Choroid plexus epithelial cell (primary cell): Measurements from ENCODE around the gene ANKRD16.
"Not testable (repeated sequence)": the region's sequence is repeated elsewhere in the genome, so short reads cannot be mapped to it uniquely, and the experiment has no call there.

Source experiments
- DNase-seq: peaks from one replicate; pipeline ENCODE4 v3.0.0-alpha.2; 2010; ENCODE audit warnings: low read depth
- H3K4me3 ChIP-seq: 2 replicates; pipeline ENCODE4 v1.5.1; 2011; ENCODE audit warnings: low read depth, mild to moderate bottlenecking, control low read depth, low read length, moderate library complexity
- TF ChIP-seq, protein P1 (sequence below): conservative IDR thresholded peaks from 2 replicates; pipeline ENCODE4 v1.5.1; 2011; ENCODE audit warnings: low read depth, mild to moderate bottlenecking, control low read depth, inconsistent platforms, low read length, moderate library complexity

Gene ANKRD16

DNA sequence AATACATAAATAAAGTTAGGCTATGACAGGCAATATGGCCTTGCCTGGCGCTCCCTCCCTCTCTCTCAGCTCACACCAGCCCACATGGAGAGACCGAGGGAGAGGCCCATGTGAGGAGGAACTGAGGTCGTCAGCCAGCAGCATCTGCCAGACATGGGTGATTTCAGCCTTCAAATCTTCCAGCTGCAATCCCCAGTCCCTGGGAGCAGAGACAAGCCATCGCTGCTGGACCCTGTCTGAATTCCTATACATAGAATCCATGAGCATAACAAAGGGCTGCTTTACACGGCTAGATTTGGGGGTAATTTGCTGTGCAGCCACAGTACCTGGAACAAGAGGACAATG is 35.6 kb downstream of the ANKRD16 start:
- H3K4me3 ChIP-seq = no peak overlapping the region
- TF ChIP-seq, protein P1, sequence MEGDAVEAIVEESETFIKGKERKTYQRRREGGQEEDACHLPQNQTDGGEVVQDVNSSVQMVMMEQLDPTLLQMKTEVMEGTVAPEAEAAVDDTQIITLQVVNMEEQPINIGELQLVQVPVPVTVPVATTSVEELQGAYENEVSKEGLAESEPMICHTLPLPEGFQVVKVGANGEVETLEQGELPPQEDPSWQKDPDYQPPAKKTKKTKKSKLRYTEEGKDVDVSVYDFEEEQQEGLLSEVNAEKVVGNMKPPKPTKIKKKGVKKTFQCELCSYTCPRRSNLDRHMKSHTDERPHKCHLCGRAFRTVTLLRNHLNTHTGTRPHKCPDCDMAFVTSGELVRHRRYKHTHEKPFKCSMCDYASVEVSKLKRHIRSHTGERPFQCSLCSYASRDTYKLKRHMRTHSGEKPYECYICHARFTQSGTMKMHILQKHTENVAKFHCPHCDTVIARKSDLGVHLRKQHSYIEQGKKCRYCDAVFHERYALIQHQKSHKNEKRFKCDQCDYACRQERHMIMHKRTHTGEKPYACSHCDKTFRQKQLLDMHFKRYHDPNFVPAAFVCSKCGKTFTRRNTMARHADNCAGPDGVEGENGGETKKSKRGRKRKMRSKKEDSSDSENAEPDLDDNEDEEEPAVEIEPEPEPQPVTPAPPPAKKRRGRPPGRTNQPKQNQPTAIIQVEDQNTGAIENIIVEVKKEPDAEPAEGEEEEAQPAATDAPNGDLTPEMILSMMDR = no peak
- DNase-seq = no peak

DNA sequence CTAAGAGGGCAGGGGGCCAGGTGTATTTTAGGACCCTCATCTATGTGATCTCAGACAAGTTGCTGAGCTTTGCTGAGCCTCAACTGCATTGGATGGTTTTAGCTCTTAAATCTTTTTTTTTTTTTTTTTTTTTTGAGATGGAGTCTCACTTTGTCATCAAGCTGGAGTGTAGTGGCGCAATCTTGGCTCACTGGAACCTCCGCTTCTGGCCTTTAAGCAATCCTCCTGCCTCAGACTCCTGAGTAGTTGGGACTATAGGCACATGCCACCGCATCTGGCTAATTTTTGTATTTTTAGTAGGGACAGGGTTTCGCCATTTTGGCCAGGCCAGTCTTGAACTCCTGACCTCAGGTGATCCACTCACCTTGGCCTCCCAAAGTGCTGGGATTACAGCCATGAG is 43.0 kb downstream of the ANKRD16 start:
- not testable (repeated sequence) for DNase-seq

DNA sequence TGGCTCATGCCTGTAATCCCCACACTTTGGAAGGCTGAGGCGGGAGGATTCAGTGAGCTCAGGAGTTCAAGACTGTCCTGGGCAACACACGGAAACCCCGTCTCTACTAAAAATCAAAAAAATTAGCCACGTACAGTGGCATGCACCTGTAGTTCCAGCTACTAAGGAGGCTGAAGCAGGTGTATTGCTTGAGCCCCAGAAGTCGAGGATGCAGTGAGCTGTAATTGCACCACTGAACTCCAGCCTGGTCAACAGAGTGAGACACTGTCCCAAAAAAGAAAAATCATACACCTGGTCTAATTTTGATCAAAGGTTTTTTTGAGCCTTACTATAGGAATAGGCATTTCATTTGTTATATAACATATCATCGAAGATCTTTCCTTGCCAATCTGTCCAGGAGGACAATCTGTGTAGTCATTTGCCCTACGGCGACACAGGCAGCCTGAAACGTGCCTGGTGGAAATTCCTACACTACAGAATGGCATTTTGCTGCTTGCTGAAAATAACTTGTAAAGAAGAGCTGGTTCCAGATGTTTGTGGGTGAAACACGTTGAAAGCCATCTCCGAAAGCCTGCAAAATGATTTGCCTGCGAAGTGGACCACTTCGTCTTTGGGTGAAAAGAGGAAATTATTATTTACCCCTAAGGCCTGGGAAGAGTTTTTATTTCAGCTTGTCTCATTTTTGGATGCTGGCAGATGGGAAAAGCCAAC is 45.2 kb downstream of the ANKRD16 start:
- no peak overlapping the region for H3K4me3 ChIP-seq
- no peak for DNase-seq
- TF ChIP-seq, protein P1 = no peak

More for the DNA sequence above, 43.0 kb downstream of the ANKRD16 start:
- H3K4me3 ChIP-seq = not testable (repeated sequence)

DNA sequence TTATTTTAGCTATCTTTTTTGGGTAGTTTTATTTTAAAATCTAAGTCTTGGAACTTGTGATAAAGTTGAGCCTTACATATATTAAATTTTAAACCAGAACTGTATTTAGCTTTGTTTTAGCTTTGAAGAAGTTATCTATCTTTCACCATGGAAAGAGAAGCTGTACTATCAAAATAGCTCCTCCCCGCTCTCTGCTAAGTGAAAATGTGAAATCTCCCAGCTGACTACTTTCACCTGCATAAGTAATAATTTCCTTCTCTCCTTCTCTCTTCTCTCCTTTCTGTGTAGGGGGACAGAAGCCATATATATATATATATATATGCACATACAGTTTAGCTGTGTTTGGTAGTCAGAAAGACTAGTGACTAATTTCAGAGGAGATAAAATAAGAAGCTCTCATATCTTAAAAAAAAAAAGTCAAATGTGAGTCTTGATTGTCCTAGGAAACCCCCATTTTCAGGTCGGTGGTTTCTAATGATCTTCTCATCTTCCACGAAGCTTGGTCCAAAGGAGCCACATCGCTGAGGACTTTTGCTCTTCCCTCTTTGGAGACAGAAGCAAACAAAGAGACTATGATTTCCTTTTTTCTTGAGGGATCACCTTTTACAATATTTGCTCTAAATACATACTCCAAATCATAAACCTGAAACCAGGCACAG is 45.9 kb downstream of the ANKRD16 start:
- DNase-seq = no peak
- H3K4me3 ChIP-seq = no peak overlapping the region
- TF ChIP-seq, protein P1 = no peak

DNA sequence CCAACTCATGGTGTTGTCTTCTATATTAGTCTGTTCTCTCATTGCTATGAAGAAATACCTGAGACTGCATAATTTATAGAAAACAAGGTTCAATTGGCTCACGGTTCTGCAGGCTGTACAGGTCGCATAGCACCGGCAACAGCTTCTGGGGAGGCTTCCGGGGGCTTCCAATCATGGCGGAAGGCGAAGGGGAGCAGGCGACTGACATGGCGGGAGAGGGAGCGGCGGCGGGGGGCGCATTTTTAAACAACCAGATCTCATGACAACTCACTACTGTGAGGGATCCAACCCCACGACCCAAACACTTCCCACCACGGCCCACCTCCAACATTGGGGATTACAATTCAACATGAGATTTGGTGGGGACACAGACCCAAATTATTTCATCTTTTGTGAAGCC is 47.7 kb downstream of the ANKRD16 start:
- no peak for DNase-seq
- TF ChIP-seq, protein P1 = no peak
- H3K4me3 ChIP-seq = no peak overlapping the region

DNA sequence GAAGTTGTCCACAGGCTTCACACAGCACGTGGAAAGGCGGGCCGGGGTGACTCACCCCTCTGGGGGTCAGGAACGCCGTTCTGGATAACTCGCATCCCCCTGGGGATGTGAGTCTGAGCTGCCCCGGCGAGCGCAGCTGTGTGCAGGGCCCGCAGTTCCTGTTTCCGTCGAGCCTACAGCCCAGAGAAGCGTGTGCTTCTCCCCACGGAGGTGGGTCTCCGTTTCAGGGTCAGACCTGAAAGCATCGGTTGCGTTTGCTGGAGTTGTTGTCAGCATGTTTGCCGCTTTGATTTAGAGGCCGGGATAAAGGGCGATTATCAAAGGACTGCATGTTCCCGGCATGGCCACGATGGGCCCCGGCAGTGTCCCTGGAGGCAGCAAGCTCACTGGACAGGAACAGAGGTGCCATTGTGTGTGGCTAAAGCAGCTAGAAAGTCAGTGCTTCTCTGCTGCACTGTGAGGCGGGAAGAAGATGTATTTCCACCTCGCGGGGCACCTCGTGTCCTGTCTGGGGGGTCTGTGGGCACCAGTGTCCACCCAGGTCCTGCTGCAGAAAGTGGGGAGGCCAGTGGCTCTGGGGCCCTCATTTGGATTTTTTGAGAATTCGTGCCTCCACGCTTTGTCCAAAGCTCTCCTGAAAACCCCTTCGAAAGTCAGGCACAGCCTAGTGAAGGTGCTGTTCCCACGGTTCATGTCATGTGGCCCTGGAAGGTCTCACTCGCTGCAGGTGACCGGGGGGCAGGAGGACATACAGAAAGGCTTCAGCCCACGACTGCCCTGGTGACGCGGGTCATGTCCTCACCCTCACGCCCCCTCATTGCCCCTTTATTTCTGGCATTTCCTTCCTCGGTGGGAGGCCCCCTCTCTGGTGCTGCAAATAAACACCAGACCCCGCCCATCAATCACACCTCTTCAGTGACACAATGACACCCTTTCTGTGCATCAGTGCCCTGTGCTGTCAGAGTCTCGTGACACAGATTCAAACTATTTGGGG is 49.1 kb downstream of the ANKRD16 start:
- peak overlapping the region; percentile 23 for H3K4me3 ChIP-seq
- TF ChIP-seq, protein P1 = no peak
- DNase-seq = peak; percentile 65

DNA sequence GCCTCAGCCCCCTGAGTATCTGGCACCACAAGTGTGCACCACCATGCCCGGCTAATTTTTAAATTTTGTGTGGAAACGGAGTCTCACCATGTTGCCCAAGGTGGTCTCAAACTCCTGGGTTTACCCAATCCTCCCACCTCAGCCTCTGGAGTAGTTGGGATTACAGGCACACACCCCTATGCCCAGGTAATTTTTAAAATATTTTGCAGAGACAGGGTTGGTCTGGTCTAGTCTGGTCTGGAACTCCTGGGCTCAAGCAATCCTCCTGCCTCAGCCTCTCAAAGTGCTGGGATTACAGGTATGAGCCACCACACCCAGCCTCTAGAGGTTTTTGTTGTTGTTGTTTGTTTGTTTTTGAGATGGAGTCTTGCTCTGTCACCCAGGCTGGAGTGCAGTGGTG is 53.5 kb downstream of the ANKRD16 start:
- DNase-seq, H3K4me3 ChIP-seq: not testable (repeated sequence)
